GM12874 (cell line): ENCODE data around the gene CCDC148.

Experiments
- TF ChIP-seq, protein P1 (sequence below): IDR thresholded peaks from 2 replicates; pipeline ENCODE4 v1.5.1; 2011; ENCODE audit warnings: low read depth, mild to moderate bottlenecking, control low read depth, low read length, moderate library complexity; ENCODE audit not compliant: insufficient read depth

The CCDC148 gene

DNA sequence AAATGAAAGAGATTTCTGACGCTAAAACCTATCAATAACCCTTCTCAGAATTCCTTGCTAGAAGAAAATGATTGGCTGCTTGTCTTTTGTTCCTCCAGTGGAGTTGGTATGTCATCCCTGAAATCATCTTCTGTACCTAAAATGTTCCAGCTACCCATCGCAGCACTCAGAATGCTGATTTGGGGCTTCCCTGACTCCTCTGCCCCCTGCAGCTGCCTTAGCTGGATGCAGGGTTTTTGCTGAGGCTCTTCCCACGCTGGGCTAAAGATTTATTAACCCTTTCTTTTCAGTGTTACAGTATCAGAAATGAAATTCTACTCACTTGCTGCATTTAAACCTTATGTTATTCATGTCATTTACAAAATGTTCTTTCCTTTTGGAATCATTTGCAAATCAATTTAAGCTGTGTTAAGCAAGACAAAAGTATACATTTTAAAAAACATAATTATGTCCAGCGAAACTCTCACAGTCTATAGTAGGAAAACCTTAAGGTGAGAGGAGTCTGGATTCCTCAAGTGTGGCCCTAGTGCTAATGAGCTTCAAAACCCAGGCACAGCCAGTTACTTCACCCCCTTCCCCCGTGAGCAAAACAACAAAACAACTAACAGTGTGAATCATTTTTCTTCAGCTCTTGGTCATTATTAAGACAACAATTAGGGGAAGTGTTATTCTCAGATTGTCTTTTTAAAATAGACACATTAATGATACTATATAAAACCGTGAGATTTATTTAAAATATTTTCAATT, 33.0 kb upstream of the CCDC148 start:
- TF ChIP-seq, protein P1, sequence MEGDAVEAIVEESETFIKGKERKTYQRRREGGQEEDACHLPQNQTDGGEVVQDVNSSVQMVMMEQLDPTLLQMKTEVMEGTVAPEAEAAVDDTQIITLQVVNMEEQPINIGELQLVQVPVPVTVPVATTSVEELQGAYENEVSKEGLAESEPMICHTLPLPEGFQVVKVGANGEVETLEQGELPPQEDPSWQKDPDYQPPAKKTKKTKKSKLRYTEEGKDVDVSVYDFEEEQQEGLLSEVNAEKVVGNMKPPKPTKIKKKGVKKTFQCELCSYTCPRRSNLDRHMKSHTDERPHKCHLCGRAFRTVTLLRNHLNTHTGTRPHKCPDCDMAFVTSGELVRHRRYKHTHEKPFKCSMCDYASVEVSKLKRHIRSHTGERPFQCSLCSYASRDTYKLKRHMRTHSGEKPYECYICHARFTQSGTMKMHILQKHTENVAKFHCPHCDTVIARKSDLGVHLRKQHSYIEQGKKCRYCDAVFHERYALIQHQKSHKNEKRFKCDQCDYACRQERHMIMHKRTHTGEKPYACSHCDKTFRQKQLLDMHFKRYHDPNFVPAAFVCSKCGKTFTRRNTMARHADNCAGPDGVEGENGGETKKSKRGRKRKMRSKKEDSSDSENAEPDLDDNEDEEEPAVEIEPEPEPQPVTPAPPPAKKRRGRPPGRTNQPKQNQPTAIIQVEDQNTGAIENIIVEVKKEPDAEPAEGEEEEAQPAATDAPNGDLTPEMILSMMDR = no peak

DNA sequence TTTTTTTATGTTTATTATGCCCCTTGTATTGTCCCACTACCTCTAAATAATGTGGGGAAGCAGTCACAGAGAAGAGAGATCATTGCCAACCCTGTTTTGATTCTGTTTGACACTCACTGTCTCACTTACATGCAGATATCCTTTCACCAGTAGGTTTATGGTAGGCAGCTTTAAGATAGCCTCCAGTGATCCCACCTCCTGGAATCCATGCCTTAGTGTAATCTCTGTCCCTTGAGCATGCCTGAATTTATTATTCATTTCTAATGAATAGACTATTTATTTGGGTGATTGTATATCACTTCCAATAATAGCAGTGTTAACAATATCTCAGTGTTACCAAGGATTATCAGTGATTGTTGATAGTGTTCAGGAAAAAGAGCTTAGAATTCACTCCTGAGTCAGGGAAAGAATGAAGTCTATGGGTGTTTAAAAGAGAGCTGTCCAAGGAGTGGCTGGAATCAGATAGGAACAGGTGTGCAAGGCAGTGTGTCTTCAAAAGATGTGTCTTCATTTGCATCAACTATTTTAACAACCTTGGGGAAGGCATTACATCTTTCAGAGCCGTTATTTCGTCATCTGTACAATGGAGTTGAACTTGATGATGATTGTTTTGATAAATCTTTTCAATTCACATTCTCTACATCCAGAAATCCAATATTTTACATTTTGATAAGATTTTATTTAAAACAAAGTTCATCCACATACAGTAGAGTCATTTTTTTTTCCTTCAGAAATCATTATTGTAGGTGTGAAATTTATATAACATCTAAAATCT, 32.1 kb upstream of the CCDC148 start:
- TF ChIP-seq, protein P1 = no peak

DNA sequence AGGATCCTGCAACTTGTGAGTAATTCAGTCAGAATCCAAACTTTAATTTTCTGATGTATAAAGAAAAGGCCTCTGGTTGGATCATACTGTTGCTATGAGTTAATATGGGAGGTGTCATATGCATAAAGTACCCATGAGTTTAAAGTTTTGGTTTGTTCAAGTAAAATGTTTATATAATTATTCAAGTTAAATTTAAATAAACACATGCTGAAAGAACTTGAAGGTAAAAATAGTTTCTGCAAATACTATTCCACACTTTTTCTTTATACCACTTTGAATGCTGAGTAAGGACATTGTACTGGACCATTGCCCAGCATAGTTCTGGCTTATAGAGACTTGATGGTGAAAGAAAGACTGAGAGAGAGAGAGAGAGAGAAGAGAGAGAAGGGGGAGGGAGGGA, 30.9 kb upstream of the CCDC148 start:
- TF ChIP-seq, protein P1 = no peak

DNA sequence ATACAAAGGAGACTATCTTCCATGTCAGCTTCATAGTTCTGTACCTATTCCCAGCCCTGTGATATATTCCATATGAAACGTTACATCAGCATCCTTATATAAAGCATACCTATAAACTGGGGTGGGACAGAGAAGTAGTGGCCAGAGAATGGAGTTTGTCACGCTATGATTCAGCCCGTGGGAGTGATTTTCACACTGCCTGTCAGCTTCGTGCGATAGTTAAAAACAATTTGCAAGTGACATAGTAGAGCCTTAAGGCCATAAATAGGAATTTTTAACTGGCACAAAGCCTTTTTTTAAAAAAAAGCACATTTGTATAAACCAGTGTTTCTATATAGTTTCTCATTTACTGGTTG, 30.4 kb upstream of the CCDC148 start:
- TF ChIP-seq, protein P1 = no peak

DNA sequence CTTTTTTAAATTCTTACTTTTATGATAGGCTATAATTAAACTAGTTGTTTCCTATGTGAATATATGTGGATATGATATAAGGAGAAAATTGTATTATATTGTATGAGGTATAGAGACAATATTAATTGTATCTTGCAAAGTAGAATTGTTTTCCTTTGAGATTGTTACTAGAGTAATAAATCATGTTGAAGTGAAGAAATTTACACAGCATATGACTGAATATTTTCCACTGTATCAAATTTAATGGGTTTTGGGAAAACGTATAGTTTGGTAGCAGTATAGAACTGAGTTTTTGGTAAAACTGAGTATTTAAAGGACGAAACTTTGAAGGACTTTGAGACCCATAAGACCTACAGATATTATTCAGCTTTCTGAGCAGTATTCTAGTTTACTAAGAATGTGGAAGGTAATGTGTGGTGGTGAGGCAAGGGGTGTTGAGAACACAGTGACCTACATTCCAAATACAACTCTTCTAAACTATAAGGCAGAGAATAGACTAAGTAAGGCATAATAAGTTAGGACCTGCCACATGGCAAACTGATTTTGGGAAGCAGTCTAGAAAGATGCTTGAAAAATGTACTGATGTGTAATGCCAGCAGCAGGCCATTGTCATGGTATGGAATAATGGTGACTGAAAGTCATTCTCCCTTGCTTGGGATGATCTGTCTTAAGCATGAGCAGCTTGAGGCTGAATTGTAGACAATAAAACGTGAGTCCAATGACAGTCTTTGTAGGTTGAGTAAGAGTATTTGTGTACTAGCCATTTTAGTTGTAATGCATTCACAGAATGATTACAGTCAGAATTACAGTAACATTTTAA, 29.8 kb upstream of the CCDC148 start:
- TF ChIP-seq, protein P1 = no peak

DNA sequence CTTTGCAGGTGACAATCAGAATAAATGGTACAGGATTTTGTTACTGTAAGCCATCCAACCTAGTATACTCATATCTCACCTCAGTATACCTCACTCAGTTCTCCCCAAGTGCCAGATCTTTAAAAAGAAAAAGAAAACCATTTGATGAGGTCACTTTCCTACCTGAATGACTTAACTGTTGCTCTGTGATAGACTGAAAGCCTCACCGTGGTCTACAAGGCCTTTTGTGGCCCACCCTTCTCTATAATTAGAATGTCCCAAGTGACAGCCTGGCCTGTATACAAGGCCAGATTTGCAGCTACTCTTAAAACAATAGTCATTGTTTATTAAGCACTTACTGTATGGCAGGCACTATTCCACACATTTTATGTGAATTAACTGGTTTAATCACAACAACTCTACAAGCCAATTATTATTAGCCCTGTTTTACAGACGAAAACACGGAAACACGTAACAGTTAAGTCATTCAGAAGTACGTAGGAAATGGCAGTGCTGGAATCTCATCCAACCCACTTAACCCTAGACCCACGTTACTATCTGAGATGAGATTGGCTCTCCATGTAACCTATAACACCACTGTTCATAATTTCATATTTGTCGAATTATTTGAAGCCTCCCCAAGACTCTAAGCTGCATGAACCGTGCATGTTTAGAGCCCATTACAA, 28.5 kb upstream of the CCDC148 start:
- TF ChIP-seq, protein P1 = no peak
